AG08395 (cell line): Measurements from ENCODE around the gene F11R.
A peak's percentile ranks its signal among the peaks of the same experiment; 100 is the strongest.
"Not testable (repeated sequence)": the region's sequence is repeated elsewhere in the genome, so short reads cannot be mapped to it uniquely, and the experiment has no call there.

Experiments used
- DNase-seq: peaks from one replicate; pipeline ENCODE4 v3.0.0; 2012; ENCODE audit warnings: mixed read lengths, low spot score

The F11R gene

DNA sequence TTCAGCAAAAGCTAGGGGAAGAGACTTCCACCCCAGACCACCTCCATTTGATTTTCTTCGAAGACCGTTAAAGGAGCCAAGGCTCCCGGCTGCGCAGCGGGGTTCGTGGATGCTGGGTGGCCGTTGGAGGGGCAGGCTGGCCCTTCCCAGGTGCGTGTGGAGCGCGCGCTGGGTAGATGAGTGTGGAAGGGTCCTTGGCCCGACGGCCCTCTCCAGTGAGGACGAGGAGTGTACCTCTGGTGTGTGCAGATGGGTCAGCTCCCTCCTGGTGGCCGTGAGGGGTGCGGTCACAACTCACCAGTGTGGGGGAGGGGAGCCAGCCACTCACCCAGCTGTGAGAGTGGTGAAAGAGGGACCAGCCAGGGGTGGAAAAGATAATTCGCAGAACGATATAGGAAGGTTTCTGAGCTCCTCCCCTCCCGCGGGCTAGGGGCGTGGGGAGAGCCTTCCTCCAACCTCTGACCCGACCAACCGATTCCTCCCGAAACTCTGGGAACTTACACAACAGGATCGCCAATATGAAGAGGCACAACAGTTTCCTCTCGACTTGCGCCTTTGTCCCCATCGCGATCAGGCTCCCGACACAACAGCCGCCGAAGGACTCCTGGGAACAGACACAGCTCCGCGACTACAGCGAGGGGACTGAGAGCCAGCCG, at the start of gene F11R:
F11R (minus strand) TSS at position 644 of the 656 bp plus-strand sequence; CDS start at position 565, 79 bp downstream.
- no peak for DNase-seq

DNA sequence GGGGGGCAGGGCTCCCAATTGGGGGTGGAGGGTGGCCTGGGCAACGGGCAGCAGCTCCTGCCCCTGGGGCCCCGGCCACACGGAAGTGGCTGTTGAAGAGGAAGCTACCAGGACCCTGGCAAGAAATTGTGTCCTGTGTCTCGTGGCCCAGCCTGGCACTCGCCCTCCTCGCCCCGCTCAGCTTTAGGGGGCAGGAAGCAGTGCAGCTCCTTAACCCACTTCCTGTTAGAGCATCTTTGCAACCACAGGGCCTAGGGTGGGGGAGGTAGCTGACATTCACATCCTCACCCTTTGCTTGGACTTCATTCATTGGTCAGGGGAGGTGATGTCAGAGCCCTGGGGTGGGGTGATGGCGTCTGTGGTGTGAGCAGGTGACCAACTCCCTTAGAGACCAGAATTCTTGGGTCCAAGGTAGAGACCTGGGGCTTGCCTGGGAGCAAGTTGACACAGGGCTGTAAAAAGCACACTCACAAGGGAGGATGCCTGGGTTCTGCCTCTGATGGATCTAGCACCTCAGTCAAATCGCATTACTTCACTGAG, 48.8 kb upstream of the F11R start, which contains the start of gene ARHGAP30:
ARHGAP30 (minus strand) TSS at position 161 of the 540 bp plus-strand sequence. CDS start 267 bp downstream, outside the sequence.
- no peak for DNase-seq

DNA sequence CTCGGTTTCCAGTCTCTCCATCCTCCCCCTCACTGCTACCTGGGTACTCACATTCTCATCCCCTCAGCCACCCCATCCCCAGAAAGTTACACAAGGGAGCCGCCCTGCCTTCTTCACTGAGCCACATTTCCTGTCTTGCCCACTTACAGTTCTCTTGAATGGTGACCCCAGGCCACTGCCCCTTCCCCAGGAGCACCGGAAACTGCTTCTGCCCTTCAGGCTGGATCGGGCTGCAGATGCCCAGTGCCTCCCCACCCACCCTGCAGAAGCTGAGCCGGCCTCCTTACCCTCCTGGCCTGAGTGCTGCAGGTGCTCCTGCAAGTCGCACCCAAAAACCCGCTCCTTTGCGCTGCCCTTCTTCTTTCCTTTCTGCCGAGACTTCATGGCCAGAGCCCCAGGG, 48.3 kb upstream of the F11R start:
- DNase-seq: no peak

DNA sequence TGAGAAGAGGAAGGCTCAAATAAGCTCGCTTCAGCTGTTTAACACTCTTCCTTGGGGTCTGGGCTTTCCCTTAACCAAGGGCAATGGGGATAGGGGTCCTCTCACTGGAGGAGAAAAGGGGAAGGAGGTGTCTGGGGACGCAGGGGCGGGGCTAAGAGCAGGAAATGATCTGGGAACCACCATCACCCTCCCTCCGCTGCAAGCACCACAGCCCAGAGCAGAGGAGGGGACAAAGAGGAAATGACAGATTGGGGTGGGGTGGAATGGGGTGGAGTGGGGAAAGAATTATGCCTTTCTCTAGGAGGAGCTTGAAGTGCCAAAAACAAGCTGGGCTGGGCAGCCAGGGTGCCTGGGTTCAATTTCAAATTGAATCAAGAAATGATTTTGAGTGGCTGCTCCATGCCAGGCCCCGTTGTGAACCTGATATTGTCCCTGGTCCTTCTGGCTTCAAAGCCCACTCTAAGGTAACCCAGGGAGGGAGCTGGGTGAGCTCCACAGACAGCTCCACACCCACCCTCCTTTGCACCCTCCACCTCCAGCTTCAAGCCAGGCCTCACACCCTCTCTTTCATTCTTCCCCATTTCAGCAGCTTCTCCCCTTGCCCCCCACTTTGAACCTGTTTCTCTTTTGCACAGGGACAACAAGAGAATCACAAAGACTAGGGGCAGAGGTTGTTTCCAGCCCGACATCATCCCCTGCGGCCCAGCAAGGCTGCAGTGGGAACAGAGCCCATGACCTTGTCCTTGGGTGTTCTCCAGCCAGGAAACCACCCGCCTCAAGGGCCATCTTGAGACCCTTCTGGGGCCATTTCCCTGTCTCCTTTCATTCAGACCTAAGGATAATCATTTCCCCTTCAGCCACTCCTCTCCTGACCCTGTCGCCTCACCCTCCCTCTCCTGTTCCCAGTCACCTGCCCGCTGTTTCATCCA, 47.6 kb upstream of the F11R start:
- no peak for DNase-seq

DNA sequence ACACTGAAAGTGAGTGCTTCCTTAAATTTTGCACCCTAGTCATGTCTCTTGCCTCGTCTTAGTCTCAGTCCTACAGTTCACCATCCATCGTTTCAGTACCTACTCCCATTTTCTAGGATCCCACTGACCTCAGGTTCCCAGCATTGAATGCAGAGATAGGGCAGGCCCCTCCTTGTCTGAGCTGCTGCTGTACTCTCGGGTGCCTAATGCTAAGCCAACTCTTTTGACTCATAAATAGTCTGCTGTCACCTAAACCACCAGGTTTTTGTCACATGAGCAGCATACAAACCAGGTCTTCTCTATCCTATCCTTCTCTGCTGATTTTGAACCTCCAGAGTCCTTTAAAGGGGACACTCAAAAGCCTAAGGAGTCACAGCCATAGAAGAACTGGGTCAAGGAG, 45.7 kb upstream of the F11R start:
- no peak for DNase-seq

DNA sequence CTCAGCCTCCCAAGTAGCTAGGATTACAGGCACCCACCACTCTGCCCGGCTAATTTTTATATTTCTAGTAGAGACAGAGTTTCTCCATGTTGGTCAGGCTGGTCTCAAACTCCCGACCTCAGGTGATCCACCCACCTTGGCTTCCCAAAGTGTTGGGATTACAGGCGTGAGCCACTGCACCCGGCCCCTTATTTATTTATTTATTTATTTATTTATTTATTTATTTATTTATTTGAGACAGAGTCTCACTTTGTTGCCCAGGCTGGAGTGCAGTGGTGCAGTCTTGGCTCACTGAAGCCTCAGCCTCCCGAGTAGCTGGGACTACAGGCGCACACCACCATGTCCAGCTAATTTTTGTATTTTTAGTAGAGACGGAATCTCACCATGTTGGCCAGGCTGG, 44.7 kb upstream of the F11R start:
- DNase-seq: not testable (repeated sequence)

DNA sequence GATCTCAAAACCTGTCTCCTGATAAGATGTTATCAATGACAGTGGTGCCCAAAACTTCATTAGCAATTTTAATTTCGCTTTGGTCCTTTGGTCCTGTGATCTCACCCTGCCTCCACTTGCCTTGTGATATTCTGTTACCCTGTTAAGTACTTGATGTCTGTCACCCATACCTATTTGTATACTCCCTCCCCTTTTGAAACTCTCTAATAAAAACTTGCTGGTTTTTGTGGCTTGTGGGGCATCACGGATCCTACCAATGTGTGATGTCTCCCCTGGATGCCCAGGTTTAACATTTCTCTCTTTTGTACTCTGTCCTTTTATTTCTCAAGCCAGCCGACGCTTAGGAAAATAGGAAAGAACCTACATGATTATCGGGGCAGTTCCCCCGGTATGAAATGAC, 43.0 kb upstream of the F11R start:
- not testable (repeated sequence) for DNase-seq

DNA sequence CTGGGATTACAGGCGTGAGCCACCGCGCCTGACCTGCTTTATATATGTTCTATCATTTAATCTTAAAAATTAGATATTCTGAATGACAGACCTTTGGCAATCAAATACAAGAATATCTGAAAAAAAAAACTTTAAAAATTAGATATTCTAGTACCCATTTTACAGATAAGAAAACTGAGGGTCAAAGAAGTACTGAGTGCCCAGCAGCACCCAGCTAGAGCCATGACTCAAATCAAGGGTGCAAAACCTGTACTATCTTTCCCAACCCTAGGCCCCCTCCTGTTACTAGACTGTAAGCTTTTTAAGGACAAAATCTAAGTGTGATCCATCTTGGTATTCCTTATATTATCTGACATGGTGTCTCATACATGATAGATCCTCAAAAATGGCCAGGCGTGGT, 40.5 kb upstream of the F11R start:
- DNase-seq: no peak

DNA sequence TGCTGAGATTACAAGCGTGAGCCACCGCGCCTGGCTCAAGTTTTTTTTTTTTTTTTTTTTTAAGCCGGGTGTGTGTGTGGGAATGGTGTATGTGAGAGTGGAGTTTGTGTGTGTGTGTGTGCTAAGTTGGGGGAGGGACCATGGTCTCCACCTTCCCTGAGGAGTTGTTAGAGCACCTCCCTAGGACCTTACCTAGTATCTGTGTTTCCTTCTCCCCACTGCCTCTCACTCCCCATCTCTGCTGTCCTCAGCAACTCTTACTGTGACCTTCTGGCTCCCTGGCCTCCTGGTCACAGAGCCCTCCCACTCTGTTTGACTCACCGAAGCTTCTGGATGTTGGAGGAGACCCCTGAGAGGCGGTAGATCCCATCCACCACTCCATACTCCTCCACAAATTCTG, 38.3 kb upstream of the F11R start:
- no peak for DNase-seq

DNA sequence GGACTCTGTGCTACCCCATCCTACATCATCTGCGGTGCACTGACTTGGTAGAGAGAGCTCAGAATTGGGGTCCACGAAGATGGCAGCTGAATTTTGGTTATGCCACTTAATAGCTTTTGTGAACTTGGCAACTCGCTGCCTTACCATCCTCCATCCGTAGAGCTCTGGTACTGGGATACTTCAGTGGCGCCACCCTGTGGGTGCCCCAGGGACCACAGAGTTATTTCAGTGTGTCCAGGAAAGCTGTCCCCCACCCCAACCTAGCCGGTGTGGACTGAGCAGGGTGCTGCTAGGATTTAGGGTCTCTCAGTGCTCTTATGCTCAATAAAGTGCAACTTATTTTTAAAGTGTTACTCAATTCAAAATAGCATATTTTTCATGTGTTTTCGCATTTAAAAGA, 33.9 kb upstream of the F11R start:
- DNase-seq: no peak

DNA sequence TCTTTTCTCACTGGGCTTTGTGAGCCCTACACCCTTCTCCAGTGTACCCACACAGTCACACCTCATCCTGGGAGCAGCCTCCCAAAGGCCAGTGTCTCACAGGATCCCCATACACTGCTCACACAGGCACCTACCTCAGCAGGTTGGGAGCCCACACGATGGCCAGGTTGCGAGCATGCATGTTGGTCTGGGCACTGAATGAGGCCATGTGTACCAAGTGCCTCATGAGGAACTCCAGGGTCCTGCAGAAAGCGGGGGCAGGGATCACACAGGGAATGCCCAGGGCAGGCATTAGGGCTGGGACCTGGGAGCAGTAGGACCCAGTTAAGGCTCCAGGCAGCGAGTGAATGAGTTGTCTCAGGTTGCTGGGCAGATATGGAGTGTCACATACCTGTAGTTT, 33.3 kb upstream of the F11R start:
- no peak for DNase-seq

DNA sequence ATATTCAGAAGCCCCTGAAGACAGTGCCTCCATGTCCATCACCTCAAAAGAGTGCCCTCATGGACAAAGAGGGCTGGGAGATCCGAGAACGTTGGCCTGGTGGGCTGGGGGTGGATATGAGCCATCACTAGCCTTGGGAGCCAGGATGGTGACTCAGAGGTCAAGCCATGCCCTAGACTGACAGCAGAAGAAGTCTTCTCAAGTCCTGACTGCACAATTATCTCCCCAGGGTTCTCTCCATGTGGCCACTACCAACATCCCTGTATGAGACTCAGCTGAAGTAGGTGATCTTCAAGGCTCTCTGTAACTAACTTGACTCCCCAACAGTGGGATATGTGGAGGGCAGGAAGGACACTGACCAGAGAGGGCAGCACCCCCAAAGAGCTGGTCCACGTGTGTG, 31.9 kb upstream of the F11R start:
- DNase-seq: no peak

DNA sequence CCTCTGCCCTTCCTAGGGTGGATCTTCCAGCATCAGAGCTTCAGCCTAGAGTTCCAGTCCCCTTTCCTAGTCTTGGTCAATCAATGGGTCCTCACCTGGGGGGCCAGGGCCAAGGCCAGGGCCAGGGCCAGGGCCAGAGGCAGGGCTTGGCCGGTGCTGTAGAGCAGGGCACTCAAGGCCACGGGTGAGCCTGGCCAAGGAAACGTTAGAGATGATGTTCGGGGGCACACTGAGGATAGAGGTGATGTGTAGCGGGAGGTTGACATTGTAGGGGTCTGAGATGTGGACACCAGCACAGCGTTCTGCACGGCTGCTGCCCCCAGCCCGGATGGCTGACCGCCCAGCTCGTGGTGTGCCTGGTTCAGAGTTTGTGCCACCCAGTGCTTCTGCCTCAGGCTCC, 30.3 kb upstream of the F11R start:
- no peak for DNase-seq

DNA sequence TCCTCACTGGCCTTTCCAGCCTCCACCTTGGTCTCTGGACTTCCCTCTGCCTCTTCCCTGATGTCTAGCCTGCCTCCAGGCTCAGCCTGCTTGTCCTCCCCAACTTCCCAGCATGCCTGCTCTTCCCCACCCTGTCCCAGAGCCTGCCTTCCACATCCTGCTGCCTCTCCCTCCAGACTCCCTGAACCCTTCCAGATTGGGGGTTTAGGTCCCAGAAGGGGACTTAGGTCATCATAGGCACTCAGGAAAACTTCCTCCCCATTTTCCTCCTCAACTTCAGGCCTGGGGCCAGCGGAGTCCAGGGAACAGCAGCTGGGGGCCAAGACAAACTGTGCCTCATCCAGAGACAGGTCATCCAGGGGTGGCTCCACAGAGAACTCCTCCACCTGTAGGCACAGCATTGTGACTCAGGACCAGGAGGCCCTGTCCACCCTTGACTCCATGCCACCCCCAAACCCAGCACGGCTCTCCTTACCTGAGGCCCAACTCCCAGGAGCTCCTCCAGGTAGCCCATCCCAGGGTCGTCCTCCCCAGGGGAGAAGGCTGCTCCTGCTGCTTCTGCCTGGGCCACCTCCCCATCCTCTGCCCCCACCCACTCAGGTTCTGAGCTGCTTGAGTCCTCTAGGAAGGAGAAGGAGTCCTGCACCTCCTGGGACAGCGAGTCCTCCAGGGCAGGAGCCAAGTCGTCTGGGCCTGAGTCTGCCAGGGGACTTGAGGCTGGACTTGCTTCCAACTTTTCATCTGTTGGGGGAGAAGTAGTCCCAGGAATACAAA, 28.2 kb upstream of the F11R start:
- DNase-seq: no peak

DNA sequence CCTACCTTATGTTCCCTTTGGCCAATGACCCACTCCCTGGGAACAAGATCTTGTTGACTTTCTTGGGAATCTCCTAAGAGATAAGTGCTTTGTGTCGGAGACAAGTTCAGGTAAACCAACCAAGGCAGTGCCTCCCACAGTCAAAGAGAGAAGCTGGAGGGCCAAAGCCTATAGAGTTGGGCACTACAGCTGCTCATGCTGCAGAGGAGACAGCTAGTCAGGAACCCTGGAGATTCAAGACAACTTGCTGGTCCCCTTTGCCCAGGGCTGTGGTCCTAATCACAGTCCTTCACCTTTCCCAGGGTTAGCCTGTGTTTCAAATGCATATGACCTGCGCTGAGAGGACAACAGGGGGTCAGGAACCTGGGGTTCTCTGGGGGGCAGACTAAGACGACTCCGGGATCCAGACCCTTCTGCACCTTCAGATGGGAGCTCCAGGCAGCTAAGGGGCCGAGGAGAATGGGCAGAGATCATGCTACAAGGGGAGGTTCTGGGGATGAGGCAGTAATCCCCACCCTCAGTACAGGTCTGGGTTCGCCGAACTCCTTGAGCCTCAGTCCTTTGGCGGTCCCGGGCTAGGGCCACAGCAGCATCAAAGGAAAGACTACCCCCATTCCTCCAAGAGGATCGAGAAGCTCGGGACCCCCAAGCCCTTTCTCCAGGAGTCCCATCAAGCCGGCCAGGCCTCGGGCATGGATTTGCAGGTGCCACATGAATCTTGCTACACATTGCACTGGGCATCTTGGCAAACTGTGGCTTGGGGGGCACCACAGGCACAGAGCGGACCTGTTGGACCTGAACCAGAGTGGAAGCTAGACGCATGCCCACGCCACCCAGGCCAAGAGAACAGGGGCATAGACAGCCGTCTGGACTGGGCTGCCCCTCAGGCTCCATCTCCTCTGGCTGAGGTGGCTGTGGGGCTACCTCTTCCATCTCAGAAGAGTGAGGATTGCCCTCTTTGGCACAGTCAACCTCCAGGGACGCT, 26.8 kb upstream of the F11R start:
- DNase-seq: no peak

DNA sequence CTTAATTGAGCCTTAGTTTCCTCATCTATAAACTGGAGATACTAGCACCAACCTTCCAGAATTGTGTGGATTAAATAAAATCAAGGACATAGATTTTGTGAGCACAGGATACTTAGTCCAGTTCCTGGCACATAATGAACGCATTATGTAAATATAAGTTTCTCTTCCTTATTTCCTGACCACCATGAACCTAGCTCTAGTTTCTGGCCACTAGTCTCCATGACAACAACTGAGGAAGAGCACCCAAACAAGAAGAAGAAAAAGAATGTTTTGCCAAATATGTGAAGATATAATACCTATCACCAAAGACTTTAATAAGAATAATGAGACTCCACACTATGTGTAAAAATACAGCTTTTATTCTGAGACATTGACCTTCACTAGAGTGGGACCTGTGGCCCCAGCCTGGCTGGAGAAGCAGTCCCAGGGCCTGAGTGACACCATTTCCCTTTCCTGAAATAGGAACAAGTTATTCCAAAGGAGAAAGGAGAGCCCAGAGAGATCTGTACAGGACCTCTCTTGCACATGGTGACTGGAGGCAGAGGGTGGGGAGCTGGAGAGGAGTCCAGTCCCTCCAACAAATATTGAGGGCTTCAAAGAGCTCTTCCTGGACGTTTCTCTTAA, 25.8 kb upstream of the F11R start:
- no peak for DNase-seq

DNA sequence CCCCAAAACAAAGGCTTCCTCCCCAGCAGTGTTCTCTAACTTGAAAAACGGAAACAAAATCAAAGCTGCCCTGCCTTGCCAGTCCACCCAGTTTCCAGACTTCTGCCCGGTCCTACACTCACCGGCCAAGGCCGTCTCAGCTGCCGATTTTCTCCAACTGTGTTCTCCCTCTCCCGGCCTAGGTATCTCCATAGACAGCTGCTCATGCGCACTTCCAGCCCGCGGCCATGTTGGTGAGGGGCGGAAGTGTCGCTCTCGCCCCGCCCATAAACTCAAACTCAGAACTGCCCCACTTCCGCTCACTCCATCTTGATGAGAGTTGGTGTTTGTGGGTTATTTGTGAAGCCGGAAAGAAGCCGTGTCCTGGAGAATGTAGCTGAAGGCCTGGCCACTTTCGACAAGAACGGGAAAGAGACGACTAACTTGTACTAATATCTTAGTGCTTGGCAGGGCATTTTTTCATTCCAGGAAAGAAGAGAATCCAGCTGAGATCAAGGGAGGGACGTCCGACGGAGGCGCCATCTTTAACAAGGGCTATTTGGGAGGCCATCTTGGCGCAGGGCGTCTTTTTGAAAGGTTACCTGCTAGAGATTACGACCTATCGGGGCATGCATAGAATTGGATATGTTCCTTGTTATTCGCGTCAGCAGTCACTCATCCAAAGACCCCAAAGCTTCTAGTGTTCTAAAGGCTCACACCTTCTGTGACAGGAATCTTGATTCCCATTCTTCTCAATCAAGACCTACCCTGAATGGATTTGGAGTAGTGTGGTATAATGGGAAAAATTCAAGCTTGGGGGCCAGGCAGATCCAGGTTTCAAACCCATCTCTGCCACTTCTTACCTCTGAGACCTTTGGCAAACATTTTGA, 25.0 kb upstream of the F11R start, which contains the start of gene USF1:
USF1 (minus strand) TSS at position 242 of the 869 bp plus-strand sequence. CDS start 2,702 bp downstream, outside the sequence.
- DNase-seq: peak; percentile 98

DNA sequence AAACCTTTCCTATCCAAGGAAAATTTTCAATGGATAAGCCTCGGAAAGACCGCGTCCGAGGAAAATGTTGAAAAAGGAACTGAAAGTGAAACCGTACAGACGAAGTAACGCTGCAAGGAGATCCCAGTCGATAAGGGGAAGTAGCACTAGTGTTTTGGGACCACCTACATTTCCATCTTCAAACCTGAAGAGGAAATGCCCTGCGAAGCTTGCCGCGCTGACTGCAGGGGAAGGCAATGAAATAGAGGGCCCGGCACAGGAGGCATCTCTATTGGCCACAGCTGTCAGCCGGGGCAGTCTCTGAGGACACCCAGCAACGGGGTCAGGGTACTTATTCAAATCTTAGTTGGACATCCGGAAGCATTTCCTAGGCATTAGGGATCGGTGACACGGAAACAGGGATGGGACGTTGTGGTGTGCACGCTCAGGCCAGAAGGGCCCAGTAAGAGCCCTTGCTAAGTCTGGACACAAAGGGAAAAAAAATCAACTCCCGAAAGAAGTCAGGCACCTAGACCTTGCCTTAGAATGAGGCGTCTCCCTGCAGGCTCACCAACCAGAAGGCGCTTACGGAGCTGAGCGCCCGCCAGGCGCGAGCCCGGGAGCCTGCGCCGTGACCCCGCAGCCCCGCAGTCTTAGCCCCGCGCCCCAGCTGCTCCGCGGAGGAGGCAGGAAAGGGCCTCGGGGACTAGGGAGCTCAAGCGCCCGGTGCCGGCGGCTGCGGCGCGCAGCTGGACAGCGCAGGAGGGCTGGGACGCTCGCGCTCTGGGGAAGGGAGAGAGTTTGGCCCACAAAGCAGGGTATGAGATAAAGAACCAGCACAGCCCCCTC, 24.2 kb upstream of the F11R start:
- peak; percentile 80 for DNase-seq

DNA sequence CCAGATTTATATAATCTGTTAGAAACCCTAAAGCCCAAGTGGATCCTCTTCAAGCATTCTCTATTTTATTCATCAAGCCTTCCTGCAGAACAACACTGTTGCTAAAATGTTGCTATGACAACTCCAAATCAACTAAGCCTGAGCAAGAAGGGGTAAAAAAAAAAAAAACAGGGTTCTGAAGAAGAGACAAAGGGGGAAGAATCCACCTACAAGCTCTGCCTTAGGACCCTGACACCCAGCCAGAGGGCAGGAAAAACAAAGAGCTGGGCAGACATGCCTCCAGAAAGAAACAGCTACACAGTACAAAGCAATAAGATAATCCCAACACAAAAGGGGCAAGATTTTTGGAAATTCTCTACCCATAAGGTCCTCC, 23.6 kb upstream of the F11R start:
- DNase-seq: no peak
